SK-N-MC (cell line): ENCODE measurements around the gene INAFM2.

Source experiments
- EZH2 ChIP-seq: fragments of 200-600 bp; sonication (generic); IDR thresholded peaks from one replicate; pipeline ENCODE4 v1.6.1; 2017; ENCODE audit warnings: antibody characterized with exemption
- FOXP2 ChIP-seq: optimal IDR thresholded peaks from 2 replicates; pipeline ENCODE3; 2011; ENCODE audit warnings: mild to moderate bottlenecking, moderate library complexity; ENCODE audit not compliant: insufficient read depth; ENCODE audit errors: extremely low read length, control extremely low read depth
- POLR2AphosphoS5 ChIP-seq: IDR thresholded peaks from 2 replicates; pipeline ENCODE4 v1.6.1; 2012; ENCODE audit warnings: mild to moderate bottlenecking, low read depth, low read length, borderline replicate concordance

GRCh38 chr15:40336744-40337122 lies 13.2 kb downstream of the INAFM2 start:
- TF ChIP-seq POLR2AphosphoS5, result no peak
- no peak for TF ChIP-seq EZH2
- no peak for TF ChIP-seq FOXP2
